Gastrocnemius medialis (tissue), 4 donors: Measurements from ENCODE around the gene MORN3.
"Not testable (repeated sequence)": the region's sequence is repeated elsewhere in the genome, so short reads cannot be mapped to it uniquely, and the experiment has no call there.

ENCODE experiments used
- POLR2A ChIP-seq, 2 donors: fragments of 450-650 bp; IDR thresholded peaks; one replicate each; pipeline ENCODE4 v1.6.1; 2017; ENCODE audit warnings: antibody characterized with exemption in 2 of 2, mild to moderate bottlenecking in 2 of 2, moderate library complexity in 2 of 2
- TF ChIP-seq, protein P1 (sequence below), 5 experiments: fragments of 450-650 bp in 3 of 5; fragments of 200-600 bp in 2 of 5; sonication (generic) in 2 of 5; IDR thresholded peaks in 4 of 5; conservative IDR thresholded peaks in 1 of 5; 1 replicate in 4 of 5; 2 replicates in 1 of 5; pipeline ENCODE4 v1.5.1; 2016 to 2019; ENCODE audit warnings: antibody characterized with exemption in 5 of 5, mild to moderate bottlenecking in 3 of 5, moderate library complexity in 3 of 5

DNA sequence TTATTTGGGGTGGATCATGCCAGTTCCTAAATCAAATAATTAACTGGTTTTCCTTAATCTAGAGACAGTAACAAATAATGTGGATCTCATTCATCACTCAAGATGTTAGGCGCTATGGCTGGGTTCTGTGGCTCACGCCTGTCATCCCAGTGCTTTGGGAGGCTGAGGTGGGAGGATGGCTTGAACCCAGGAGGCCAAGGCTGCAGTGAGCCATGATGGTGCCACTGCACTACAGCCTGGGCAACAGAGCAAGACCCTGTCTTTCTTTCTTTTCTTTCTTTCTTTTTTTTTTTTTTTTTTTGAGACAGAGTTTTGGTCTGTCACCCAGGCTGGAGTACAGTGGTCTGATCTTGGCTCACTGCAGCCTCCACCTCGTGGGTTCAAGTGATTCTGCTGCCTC, 23.3 kb upstream of the MORN3 start:
- TF ChIP-seq, protein P1, sequence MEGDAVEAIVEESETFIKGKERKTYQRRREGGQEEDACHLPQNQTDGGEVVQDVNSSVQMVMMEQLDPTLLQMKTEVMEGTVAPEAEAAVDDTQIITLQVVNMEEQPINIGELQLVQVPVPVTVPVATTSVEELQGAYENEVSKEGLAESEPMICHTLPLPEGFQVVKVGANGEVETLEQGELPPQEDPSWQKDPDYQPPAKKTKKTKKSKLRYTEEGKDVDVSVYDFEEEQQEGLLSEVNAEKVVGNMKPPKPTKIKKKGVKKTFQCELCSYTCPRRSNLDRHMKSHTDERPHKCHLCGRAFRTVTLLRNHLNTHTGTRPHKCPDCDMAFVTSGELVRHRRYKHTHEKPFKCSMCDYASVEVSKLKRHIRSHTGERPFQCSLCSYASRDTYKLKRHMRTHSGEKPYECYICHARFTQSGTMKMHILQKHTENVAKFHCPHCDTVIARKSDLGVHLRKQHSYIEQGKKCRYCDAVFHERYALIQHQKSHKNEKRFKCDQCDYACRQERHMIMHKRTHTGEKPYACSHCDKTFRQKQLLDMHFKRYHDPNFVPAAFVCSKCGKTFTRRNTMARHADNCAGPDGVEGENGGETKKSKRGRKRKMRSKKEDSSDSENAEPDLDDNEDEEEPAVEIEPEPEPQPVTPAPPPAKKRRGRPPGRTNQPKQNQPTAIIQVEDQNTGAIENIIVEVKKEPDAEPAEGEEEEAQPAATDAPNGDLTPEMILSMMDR (IDR thresholded peaks at IDR 0.05 in 4 of 5, conservative IDR thresholded peaks at IDR 0.05 in 1 of 5), result not testable (repeated sequence)
- TF ChIP-seq POLR2A (IDR thresholded peaks at IDR 0.05), result not testable (repeated sequence)
